Measurements from ENCODE around the gene PARN.
"Not testable (repeated sequence)": the region's sequence is repeated elsewhere in the genome, so short reads cannot be mapped to it uniquely, and the experiment has no call there.

Gene PARN

GRCh38 chr16:14427371-14427948 is 202.6 kb downstream of the PARN start:
- no peak for DNase-seq

GRCh38 chr16:14424595-14424994 is 205.5 kb downstream of the PARN start:
- no peak for DNase-seq

- DNase-seq, result no peak
Measured at GRCh38 chr16:14423344-14423743, 206.7 kb downstream of the PARN start.

GRCh38 chr16:14420721-14421488 is 209.2 kb downstream of the PARN start:
- DNase-seq, result no peak

GRCh38 chr16:14420243-14420642 is 209.8 kb downstream of the PARN start:
- not testable (repeated sequence) for DNase-seq

GRCh38 chr16:14419817-14420216 is 210.2 kb downstream of the PARN start:
- no peak for DNase-seq

- no peak for DNase-seq
Measured at GRCh38 chr16:14418795-14419225, 211.2 kb downstream of the PARN start.

GRCh38 chr16:14416184-14416583 is 213.9 kb downstream of the PARN start:
- no peak for DNase-seq

- DNase-seq, result no peak
Measured at GRCh38 chr16:14415291-14415690, 214.8 kb downstream of the PARN start.

GRCh38 chr16:14409563-14409962 is 220.5 kb downstream of the PARN start:
- DNase-seq, result no peak

- no peak for DNase-seq
Measured at GRCh38 chr16:14407786-14408399, 222.2 kb downstream of the PARN start.

- peak in 1 of 2 experiments; percentile 0 for DNase-seq
Measured at GRCh38 chr16:14405611-14406537, 224.2 kb downstream of the PARN start.

- DNase-seq, result not testable (repeated sequence)
Measured at GRCh38 chr16:14403001-14403389, 227.1 kb downstream of the PARN start.

GRCh38 chr16:14402114-14403000 is 227.7 kb downstream of the PARN start:
- DNase-seq, result not testable (repeated sequence)

- DNase-seq, result peak; percentile 1 to 57
Measured at GRCh38 chr16:14401711-14402061, 228.4 kb downstream of the PARN start.

GRCh38 chr16:14400978-14401710 is 228.9 kb downstream of the PARN start:
- not testable (repeated sequence) for DNase-seq

GRCh38 chr16:14400285-14400977 is 229.6 kb downstream of the PARN start:
- DNase-seq, result no peak

GRCh38 chr16:14399378-14400284 is 230.4 kb downstream of the PARN start:
- DNase-seq, result peak; percentile 28 to 60

- no peak for DNase-seq
Measured at GRCh38 chr16:14398014-14398717, 231.9 kb downstream of the PARN start.
